K562 (cell line): ENCODE data around the gene CPNE8. TPM values are rescaled to one million over a fixed set of nuclear protein-coding genes. Genes with fewer than 3 reads are reported as not detected.

Experiments used
- ZNF639 ChIP-seq, 2 experiments: fragments of 200-800 bp in 1 of 2; sonication (Bioruptor generic) in 1 of 2; sonication (generic) in 1 of 2; formaldehyde crosslinking in 1 of 2; IDR thresholded peaks in 1 of 2; conservative IDR thresholded peaks in 1 of 2; 2 replicates each; pipeline versions ENCODE4 v1.5.0 to v1.6.1; 2016 to 2020; ENCODE audit warnings: missing compliant biosample characterization in 1 of 2, missing genetic modification characterization in 1 of 2, missing genetic modification reagents in 1 of 2
- polyA plus RNA-seq, 8 experiments: library from polyadenylated mRNA; depleted of rRNA in 4 of 8; stranded (reverse) in 5 of 8; unstranded in 3 of 8; fragments of >200 nt; fragmentation: Nextera tagmentation in 2 of 8; fragmentation: Illumina TruSeq in 1 of 8; extraction: Ambion mirVana in 2 of 8; extraction: Trizol in 1 of 8; gene quantifications; 2 replicates each; pipeline versions ENCODE4 v1.2.1 to v1.2.3, GENCODE V29; 2011 to 2014; ENCODE audit warnings: inconsistent platforms in 1 of 8, missing spikeins in 1 of 8
- total RNA-seq, 7 experiments: library from RNA; depleted of rRNA in 6 of 7; stranded (reverse); fragments of >200 nt in 6 of 7; fragmentation: Illumina TruSeq in 2 of 7; extraction: Trizol in 2 of 7; gene quantifications; 2 replicates each; pipeline versions ENCODE4 v1.2.1 to v1.2.3, GENCODE V29; 2011 to 2021; ENCODE audit warnings: low replicate concordance in 1 of 7
- TF ChIP-seq, protein P1 (sequence below): fragments of 200-600 bp; sonication (generic); IDR thresholded peaks from one replicate; pipeline ENCODE4 v1.6.1; 2012; ENCODE audit warnings: mild to moderate bottlenecking, low read depth, low read length, inconsistent platforms

CPNE8 gene
- total and polyA plus RNA-seq, 9 of the 15 experiments (the other 6 are each of a cell fraction or from before 2014, with no cell fraction given) = 2.4 to 7.0 (median 4.2) TPM

- TF ChIP-seq, protein P1, sequence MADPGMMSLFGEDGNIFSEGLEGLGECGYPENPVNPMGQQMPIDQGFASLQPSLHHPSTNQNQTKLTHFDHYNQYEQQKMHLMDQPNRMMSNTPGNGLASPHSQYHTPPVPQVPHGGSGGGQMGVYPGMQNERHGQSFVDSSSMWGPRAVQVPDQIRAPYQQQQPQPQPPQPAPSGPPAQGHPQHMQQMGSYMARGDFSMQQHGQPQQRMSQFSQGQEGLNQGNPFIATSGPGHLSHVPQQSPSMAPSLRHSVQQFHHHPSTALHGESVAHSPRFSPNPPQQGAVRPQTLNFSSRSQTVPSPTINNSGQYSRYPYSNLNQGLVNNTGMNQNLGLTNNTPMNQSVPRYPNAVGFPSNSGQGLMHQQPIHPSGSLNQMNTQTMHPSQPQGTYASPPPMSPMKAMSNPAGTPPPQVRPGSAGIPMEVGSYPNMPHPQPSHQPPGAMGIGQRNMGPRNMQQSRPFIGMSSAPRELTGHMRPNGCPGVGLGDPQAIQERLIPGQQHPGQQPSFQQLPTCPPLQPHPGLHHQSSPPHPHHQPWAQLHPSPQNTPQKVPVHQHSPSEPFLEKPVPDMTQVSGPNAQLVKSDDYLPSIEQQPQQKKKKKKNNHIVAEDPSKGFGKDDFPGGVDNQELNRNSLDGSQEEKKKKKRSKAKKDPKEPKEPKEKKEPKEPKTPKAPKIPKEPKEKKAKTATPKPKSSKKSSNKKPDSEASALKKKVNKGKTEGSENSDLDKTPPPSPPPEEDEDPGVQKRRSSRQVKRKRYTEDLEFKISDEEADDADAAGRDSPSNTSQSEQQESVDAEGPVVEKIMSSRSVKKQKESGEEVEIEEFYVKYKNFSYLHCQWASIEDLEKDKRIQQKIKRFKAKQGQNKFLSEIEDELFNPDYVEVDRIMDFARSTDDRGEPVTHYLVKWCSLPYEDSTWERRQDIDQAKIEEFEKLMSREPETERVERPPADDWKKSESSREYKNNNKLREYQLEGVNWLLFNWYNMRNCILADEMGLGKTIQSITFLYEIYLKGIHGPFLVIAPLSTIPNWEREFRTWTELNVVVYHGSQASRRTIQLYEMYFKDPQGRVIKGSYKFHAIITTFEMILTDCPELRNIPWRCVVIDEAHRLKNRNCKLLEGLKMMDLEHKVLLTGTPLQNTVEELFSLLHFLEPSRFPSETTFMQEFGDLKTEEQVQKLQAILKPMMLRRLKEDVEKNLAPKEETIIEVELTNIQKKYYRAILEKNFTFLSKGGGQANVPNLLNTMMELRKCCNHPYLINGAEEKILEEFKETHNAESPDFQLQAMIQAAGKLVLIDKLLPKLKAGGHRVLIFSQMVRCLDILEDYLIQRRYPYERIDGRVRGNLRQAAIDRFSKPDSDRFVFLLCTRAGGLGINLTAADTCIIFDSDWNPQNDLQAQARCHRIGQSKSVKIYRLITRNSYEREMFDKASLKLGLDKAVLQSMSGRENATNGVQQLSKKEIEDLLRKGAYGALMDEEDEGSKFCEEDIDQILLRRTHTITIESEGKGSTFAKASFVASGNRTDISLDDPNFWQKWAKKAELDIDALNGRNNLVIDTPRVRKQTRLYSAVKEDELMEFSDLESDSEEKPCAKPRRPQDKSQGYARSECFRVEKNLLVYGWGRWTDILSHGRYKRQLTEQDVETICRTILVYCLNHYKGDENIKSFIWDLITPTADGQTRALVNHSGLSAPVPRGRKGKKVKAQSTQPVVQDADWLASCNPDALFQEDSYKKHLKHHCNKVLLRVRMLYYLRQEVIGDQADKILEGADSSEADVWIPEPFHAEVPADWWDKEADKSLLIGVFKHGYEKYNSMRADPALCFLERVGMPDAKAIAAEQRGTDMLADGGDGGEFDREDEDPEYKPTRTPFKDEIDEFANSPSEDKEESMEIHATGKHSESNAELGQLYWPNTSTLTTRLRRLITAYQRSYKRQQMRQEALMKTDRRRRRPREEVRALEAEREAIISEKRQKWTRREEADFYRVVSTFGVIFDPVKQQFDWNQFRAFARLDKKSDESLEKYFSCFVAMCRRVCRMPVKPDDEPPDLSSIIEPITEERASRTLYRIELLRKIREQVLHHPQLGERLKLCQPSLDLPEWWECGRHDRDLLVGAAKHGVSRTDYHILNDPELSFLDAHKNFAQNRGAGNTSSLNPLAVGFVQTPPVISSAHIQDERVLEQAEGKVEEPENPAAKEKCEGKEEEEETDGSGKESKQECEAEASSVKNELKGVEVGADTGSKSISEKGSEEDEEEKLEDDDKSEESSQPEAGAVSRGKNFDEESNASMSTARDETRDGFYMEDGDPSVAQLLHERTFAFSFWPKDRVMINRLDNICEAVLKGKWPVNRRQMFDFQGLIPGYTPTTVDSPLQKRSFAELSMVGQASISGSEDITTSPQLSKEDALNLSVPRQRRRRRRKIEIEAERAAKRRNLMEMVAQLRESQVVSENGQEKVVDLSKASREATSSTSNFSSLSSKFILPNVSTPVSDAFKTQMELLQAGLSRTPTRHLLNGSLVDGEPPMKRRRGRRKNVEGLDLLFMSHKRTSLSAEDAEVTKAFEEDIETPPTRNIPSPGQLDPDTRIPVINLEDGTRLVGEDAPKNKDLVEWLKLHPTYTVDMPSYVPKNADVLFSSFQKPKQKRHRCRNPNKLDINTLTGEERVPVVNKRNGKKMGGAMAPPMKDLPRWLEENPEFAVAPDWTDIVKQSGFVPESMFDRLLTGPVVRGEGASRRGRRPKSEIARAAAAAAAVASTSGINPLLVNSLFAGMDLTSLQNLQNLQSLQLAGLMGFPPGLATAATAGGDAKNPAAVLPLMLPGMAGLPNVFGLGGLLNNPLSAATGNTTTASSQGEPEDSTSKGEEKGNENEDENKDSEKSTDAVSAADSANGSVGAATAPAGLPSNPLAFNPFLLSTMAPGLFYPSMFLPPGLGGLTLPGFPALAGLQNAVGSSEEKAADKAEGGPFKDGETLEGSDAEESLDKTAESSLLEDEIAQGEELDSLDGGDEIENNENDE = no peak
- TF ChIP-seq ZNF639 (CRISPR knock-in tag; conservative IDR thresholded peaks at IDR 0.05 in 1 of 2, IDR thresholded peaks at IDR 0.05 in 1 of 2) = no peak
Observed at GRCh38 chr12:38691164-38691563, 214.2 kb downstream of the CPNE8 start (continued).
